Natural killer cell (primary cell): Measurements from ENCODE around the gene PAGR1. TPM values are rescaled to one million over a fixed set of nuclear protein-coding genes. Genes with fewer than 3 reads are reported as not detected.
"Not testable (repeated sequence)": the region's sequence is repeated elsewhere in the genome, so short reads cannot be mapped to it uniquely, and the experiment has no call there.

Experiments
- ATAC-seq, 3 donors: fragments of 150-1000 bp in 2 of 3; fragments of 200-7000 bp in 1 of 3; cut with Tn5 transposase; 1 replicate in 1 of 3; 2 replicates in 2 of 3; pipeline ENCODE4 v1.10.0; 2021; ENCODE audit warnings: mild to moderate bottlenecking in 2 of 3, moderate library complexity in 2 of 3
- DNase-seq, 2 donors: peaks; one replicate each; pipeline versions ENCODE4 v3.0.0 to v3.0.0-alpha.2; 2013 to 2021; ENCODE audit warnings: mixed read lengths in 1 of 2
- H3K27ac ChIP-seq: one replicate; pipeline ENCODE4 v1.5.1; 2013; ENCODE audit warnings: mild to moderate bottlenecking, low read length
- H3K27me3 ChIP-seq: one replicate; pipeline ENCODE4 v1.6.1; 2013; ENCODE audit warnings: low read length; ENCODE audit not compliant: control insufficient read depth, insufficient read depth
- H3K36me3 ChIP-seq: one replicate; pipeline ENCODE4 v1.6.1; 2013; ENCODE audit warnings: low read length; ENCODE audit not compliant: control insufficient read depth, insufficient read depth
- H3K4me1 ChIP-seq: one replicate; pipeline ENCODE4 v1.6.1; 2013; ENCODE audit warnings: low read length; ENCODE audit not compliant: control insufficient read depth, insufficient read depth
- H3K4me3 ChIP-seq: one replicate; pipeline ENCODE4 v1.5.1; 2013; ENCODE audit warnings: low read length
- H3K9me3 ChIP-seq: one replicate; pipeline ENCODE4 v1.6.1; 2013; ENCODE audit warnings: low read length; ENCODE audit not compliant: control insufficient read depth, insufficient read depth
- H3K27ac Mint-ChIP-seq, 2 donors: one replicate each; pipeline ENCODE4 v1.8.0; 2022; ENCODE audit warnings: mild to moderate bottlenecking in 2 of 2, mixed read lengths in 2 of 2, moderate library complexity in 1 of 2
- H3K27me3 Mint-ChIP-seq, 2 donors: one replicate each; pipeline ENCODE4 v1.8.0; 2022; ENCODE audit warnings: low read depth in 2 of 2, mixed read lengths in 2 of 2
- H3K36me3 Mint-ChIP-seq: one replicate; pipeline ENCODE4 v1.8.0; 2022; ENCODE audit warnings: mixed read lengths
- H3K4me1 Mint-ChIP-seq, 2 donors: one replicate each; pipeline ENCODE4 v1.8.0; 2022; ENCODE audit warnings: mixed read lengths in 2 of 2
- H3K4me3 Mint-ChIP-seq: one replicate; pipeline ENCODE4 v1.8.0; 2022; ENCODE audit warnings: mild to moderate bottlenecking, moderate library complexity, mixed read lengths
- H3K9me3 Mint-ChIP-seq, 2 donors: one replicate each; pipeline ENCODE4 v1.8.0; 2022; ENCODE audit warnings: mixed read lengths in 2 of 2
- CTCF ChIP-seq: fragments of 200-600 bp; IDR thresholded peaks from one replicate; pipeline ENCODE4 v1.8.0; 2022; ENCODE audit warnings: antibody characterized with exemption
- WGBS: methylation state at CpG from one replicate; pipeline ENCODE4 v1.1.7; 2013; ENCODE audit warnings: missing lambda C conversion rate; ENCODE audit not compliant: insufficient coverage; 5-methylcytosine and 5-hydroxymethylcytosine counted together
- intact Hi-C: fragments of 100-400 bp; cut with micrococcal nuclease; formaldehyde crosslinking; loops from one replicate; pipeline ENCODE4 v1.14.2; 2022
- total RNA-seq, 4 donors: library from RNA; stranded (reverse); fragments of 120-200 nt in 1 of 4; gene quantifications; one replicate each; pipeline versions ENCODE4 v1.2.3 to v1.2.4, GENCODE V29; 2013 to 2022

PAGR1 gene
- total RNA-seq, 3 donors from 2014 or later (not counting 1 experiment from before 2014, with no cell fraction given) = 8.9 to 16.2 (median 13.4) TPM

GRCh38 chr16:29775742-29776408, 40.1 kb upstream of the PAGR1 start:
- ATAC-seq (no peak), DNase-seq (no peak)
- Mint-ChIP-seq H3K27ac (no peak overlapping the region), H3K36me3 (no peaks in the 10 kb centered on the region), H3K9me3 (no peaks in the 10 kb centered on the region), H3K4me1 (peaks cover 0 to 5% of the 10 kb centered on the region in 2 donors), H3K27me3 (no peaks in the 10 kb centered on the region), H3K4me3 (no peak overlapping the region)
- no peaks in the 10 kb centered on the region for H3K9me3 ChIP-seq
- intact Hi-C loops = no loop called here
- WGBS = 93% methylated on average over 2 of the region's 4 CpGs
- no peak for TF ChIP-seq CTCF
- H3K4me3 ChIP-seq = no peak overlapping the region
- H3K27ac ChIP-seq = no peak overlapping the region
- no peaks in the 10 kb centered on the region for H3K27me3 ChIP-seq
- no peaks in the 10 kb centered on the region for H3K36me3 ChIP-seq
- H3K4me1 ChIP-seq = no peaks in the 10 kb centered on the region

GRCh38 chr16:29777576-29778350, 38.2 kb upstream of the PAGR1 start, which contains the start of gene ZG16:
ZG16 (plus strand) TSS chr16:29778256; CDS start chr16:29779267, 1,011 bp downstream.
- Histone ChIP-seq H3K27me3 (no peaks in the 10 kb centered on the region), H3K4me3 (no peak within 1 kb of the TSS), H3K36me3 (no peaks in the 10 kb centered on the region), H3K9me3 (no peaks in the 10 kb centered on the region), H3K27ac (no peak within 1 kb of the TSS), H3K4me1 (no peaks in the 10 kb centered on the region)
- no peak for TF ChIP-seq CTCF
- Mint-ChIP-seq H3K4me1 (peaks cover 0 to 5% of the 10 kb centered on the region in 2 donors), H3K27me3 (no peaks in the 10 kb centered on the region), H3K9me3 (no peaks in the 10 kb centered on the region), H3K27ac (no peak within 1 kb of the TSS), H3K4me3 (no peak within 1 kb of the TSS), H3K36me3 (no peaks in the 10 kb centered on the region)
- intact Hi-C loops = no loop called here
- no peak for DNase-seq
- WGBS = 80% methylated on average over 9 of the region's 10 CpGs
- ATAC-seq = no peak

GRCh38 chr16:29779474-29779873, 36.5 kb upstream of the PAGR1 start:
- 94% methylated on average over 10 of the region's 10 CpGs for WGBS
- intact Hi-C loops = no loop called here
- H3K36me3 Mint-ChIP-seq = no peaks in the 10 kb centered on the region

GRCh38 chr16:29783094-29783953, 32.6 kb upstream of the PAGR1 start:
- H3K27me3 ChIP-seq, H3K36me3 ChIP-seq, DNase-seq, H3K9me3 Mint-ChIP-seq, intact Hi-C loops, H3K4me3 Mint-ChIP-seq, H3K27ac ChIP-seq, H3K36me3 Mint-ChIP-seq, H3K4me1 Mint-ChIP-seq, H3K27me3 Mint-ChIP-seq, H3K27ac Mint-ChIP-seq, H3K9me3 ChIP-seq, H3K4me3 ChIP-seq, ATAC-seq: not testable (repeated sequence)
- WGBS = 94% methylated on average over 9 of the region's 13 CpGs
- H3K4me1 ChIP-seq = peaks cover 10% of the 10 kb centered on the region

More at GRCh38 chr16:29779474-29779873, 36.5 kb upstream of the PAGR1 start:
- no peaks in the 10 kb centered on the region for H3K36me3 ChIP-seq
- no peaks in the 10 kb centered on the region for H3K9me3 Mint-ChIP-seq
- no peak overlapping the region for H3K27ac Mint-ChIP-seq
- no peaks in the 10 kb centered on the region for H3K27me3 Mint-ChIP-seq
- no peak overlapping the region for H3K4me3 Mint-ChIP-seq
- DNase-seq = no peak
- no peak for ATAC-seq
- no peak overlapping the region for H3K4me3 ChIP-seq
- no peak overlapping the region for H3K27ac ChIP-seq
- no peaks in the 10 kb centered on the region for H3K9me3 ChIP-seq
- peaks cover 0 to 5% of the 10 kb centered on the region in 2 donors for H3K4me1 Mint-ChIP-seq
- no peak for TF ChIP-seq CTCF
- H3K4me1 ChIP-seq = no peaks in the 10 kb centered on the region
- H3K27me3 ChIP-seq = no peaks in the 10 kb centered on the region
